Ovary (tissue), 9 donors: ENCODE data around the gene FHOD3. TPM values are rescaled to one million over a fixed set of nuclear protein-coding genes. Genes with fewer than 3 reads are reported as not detected.

Experiments used
- DNase-seq, 5 donors: peaks; one replicate each; pipeline ENCODE4 v3.0.0-alpha.2; 2019 to 2020
- H3K27ac ChIP-seq, 2 donors: fragments of 200-600 bp; one replicate each; pipeline versions ENCODE4 v1.5.1 to v1.8.0; 2019 to 2022
- H3K27me3 ChIP-seq: fragments of 200-600 bp; one replicate; pipeline ENCODE4 v1.8.0; 2022
- H3K36me3 ChIP-seq: fragments of 200-600 bp; sonication (generic); one replicate; pipeline ENCODE4 v1.5.1; 2019
- H3K4me1 ChIP-seq: one replicate; pipeline ENCODE4 v1.8.1; 2013; ENCODE audit warnings: mild to moderate bottlenecking, moderate library complexity; ENCODE audit not compliant: insufficient read depth
- H3K4me3 ChIP-seq: fragments of 200-600 bp; sonication (generic); one replicate; pipeline ENCODE4 v1.5.1; 2017
- H3K9me3 ChIP-seq, 2 donors: fragments of 200-600 bp in 1 of 2; sonication (generic) in 1 of 2; one replicate each; pipeline versions ENCODE4 v1.5.1 to v1.8.1; 2013 to 2019; ENCODE audit warnings: mild to moderate bottlenecking in 1 of 2, moderate library complexity in 1 of 2
- CTCF ChIP-seq, 3 donors: fragments of 450-650 bp in 2 of 3; fragments of 200-600 bp in 1 of 3; IDR thresholded peaks; one replicate each; pipeline versions ENCODE4 v1.5.1 to v1.8.0; 2016 to 2022; ENCODE audit warnings: antibody characterized with exemption in 3 of 3, mild to moderate bottlenecking in 1 of 3
- EP300 ChIP-seq: sonication (generic); formaldehyde crosslinking; IDR thresholded peaks from one replicate; pipeline ENCODE4 v1.6.1; 2017; ENCODE audit warnings: antibody characterized with exemption
- POLR2A ChIP-seq: fragments of 450-650 bp; IDR thresholded peaks from one replicate; pipeline ENCODE4 v1.6.1; 2017; ENCODE audit warnings: antibody characterized with exemption, mild to moderate bottlenecking, moderate library complexity
- WGBS, 3 donors: extraction: QIAGEN DNeasy Blood & Tissue Kit in 1 of 3; methylation state at CpG; one replicate each; pipeline versions ENCODE4 v1.1.5 to v1.1.7; 2013 to 2017; 5-methylcytosine and 5-hydroxymethylcytosine counted together
- intact Hi-C, 4 donors: fragments of 100-400 bp; cut with DNase I; formaldehyde crosslinking; loops; one replicate each; pipeline versions ENCODE4 v1.11.0 to v1.15.1; 2022 to 2023
- polyA plus RNA-seq, 2 donors: library from polyadenylated mRNA; stranded (reverse); fragments of 200-250 nt in 1 of 2; fragments of 350-450 nt in 1 of 2; fragmentation: Illumina TruSeq in 1 of 2; extraction: RNeasy Lipid Tissue Mini Kit (QIAGEN cat#74804) in 1 of 2; gene quantifications; one replicate each; pipeline ENCODE4 v1.2.3, GENCODE V29; 2013 to 2014
- total RNA-seq, 7 donors: library from RNA; depleted of rRNA in 2 of 7; stranded (reverse); fragments of >200 nt in 2 of 7; fragmentation: NEBNext Ultra II Directional in 3 of 7; extraction: Animal tissue kit (Norgen Biotek cat#: 25700) in 3 of 7; gene quantifications; one replicate each; pipeline versions ENCODE4 v1.1.0 to v1.2.4, GENCODE V29; 2016 to 2023
- donor health status: DM: no; HTN: no; CAD: no; lungs with moderate emphysema.
- donor health status: DM: no; HTN: no; CAD: no.
- donor health status: Bipolar disorder and iron deficiency.
- donor health status: DM: yes; HTN: yes; CAD: no.
- donor health status: DM: no; HTN: no; CAD: no.
- donor health status: DM: yes; HTN: yes; CAD: no.

FHOD3 gene
- total and polyA plus RNA-seq, 9 donors, result 3.5 to 62.5 (median 11.0) TPM

GRCh38 chr18:36298126-36298741 is 721 bp downstream of the FHOD3 start:
- Histone ChIP-seq H3K4me1 (no peaks in the 10 kb centered on the region), H3K4me3 (peak overlapping the region; percentile 47), H3K27ac (no peak overlapping the region), H3K36me3 (no peaks in the 10 kb centered on the region), H3K9me3 (no peaks in the 10 kb centered on the region), H3K27me3 (no peaks in the 10 kb centered on the region)
- 1 to 2% (median 1%) methylated on average over 17 to 67 of the region's 67 CpGs for WGBS, 3 donors
- no peak for TF ChIP-seq EP300
- TF ChIP-seq CTCF (IDR thresholded peaks at IDR 0.05), result no peak
- TF ChIP-seq POLR2A, result no peak
- intact Hi-C loops, result loop anchor here (5.0 to 10.0 kb wide), 7 partner anchors 147 to 517 kb away; no protein-coding TSS in a partner anchor
- peak in 4 of 5 donors; percentile 30 to 56 (median 46) for DNase-seq

DNA sequence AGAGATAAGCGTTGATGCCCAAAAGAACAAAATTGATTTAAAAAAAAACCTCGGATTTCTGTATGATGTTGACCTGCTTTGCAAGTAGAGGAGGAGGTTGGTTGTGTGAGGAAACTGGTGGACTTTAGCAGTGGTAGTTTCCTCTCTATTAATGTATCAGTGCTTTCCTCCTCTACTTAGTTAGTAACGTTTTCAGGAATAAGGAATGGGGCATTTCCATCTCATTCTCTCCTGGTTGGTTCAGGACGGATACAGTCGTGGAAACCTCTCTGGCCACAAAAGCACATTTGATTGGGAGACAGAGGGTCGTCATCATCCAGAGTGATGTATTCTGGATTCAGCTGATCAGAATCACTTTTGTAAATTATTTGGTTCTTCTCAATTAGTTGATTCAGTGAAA is 1.5 kb downstream of the FHOD3 start:
- H3K27ac ChIP-seq, result no peak overlapping the region
- no peaks in the 10 kb centered on the region for H3K9me3 ChIP-seq
- no peaks in the 10 kb centered on the region for H3K36me3 ChIP-seq
- H3K4me3 ChIP-seq, result no peak overlapping the region
- no peak for DNase-seq
- WGBS, 3 donors, result 78 to 89% (median 81%) methylated on average over 6 of the region's 6 CpGs
- no peaks in the 10 kb centered on the region for H3K4me1 ChIP-seq
- H3K27me3 ChIP-seq, result no peaks in the 10 kb centered on the region
- TF ChIP-seq POLR2A (no peak), CTCF (IDR thresholded peaks at IDR 0.05) (no peak), EP300 (no peak)
- intact Hi-C loops, result loop anchor here (5.0 to 10.0 kb wide), 7 partner anchors 146 to 516 kb away; no protein-coding TSS in a partner anchor

DNA sequence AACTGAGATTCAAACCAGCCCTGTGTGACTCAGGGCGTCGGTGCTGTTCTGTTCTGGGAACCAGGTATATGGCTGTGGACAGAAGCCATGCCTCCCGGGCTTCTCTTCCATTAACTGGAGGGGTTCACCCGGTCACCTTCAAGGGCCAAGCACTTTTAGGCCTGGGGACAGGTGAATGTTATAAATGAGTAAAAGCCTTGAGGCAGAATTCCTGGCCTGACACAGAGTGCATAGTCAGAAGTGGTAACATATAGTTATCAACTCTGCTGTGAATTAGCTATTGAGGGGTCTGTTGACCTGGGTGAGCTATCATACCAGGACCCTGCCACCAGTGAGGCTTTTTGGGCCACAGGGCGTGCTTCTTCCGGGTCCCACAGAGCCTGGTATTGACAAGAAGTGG is 2.7 kb downstream of the FHOD3 start:
- Histone ChIP-seq H3K4me3 (no peak overlapping the region), H3K27ac (no peak overlapping the region), H3K9me3 (no peaks in the 10 kb centered on the region), H3K27me3 (no peaks in the 10 kb centered on the region), H3K36me3 (no peaks in the 10 kb centered on the region), H3K4me1 (no peaks in the 10 kb centered on the region)
- intact Hi-C loops, result loop anchor here in 1 of 4 donors (10.0 kb wide), 1 partner anchor 55 kb away; no protein-coding TSS in a partner anchor
- WGBS, 3 donors, result 93 to 95% (median 93%) methylated on average over 6 of the region's 6 CpGs
- TF ChIP-seq POLR2A, result no peak
- no peak for TF ChIP-seq CTCF (IDR thresholded peaks at IDR 0.05)
- TF ChIP-seq EP300, result no peak
- no peak for DNase-seq

DNA sequence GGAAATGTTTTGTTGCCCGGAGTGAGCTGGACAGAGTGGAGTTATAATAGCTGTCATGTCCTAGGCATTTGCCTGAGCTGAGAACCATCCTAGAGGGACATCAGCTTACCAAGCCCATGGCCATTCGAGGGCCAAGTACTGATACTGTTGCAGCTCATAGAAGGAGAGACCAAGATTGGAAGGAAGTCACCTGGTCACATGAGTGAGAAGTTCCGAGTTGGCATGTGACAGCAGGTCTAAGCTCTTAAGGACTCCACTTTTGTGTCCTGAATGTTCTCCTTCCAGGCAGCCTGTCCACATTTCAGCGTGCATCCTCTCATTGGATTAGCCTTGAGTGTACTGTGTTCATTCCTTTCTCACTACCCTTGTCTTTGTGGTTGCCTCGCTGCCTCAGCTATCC is 4.4 kb downstream of the FHOD3 start:
- intact Hi-C loops, result loop anchor here in 1 of 4 donors (10.0 kb wide), 1 partner anchor 53 kb away; no protein-coding TSS in a partner anchor
- Histone ChIP-seq H3K27me3 (no peaks in the 10 kb centered on the region), H3K4me1 (no peaks in the 10 kb centered on the region), H3K4me3 (no peak overlapping the region), H3K9me3 (no peaks in the 10 kb centered on the region), H3K27ac (no peak overlapping the region), H3K36me3 (no peaks in the 10 kb centered on the region)
- no peak for TF ChIP-seq EP300
- no peak for TF ChIP-seq CTCF (IDR thresholded peaks at IDR 0.05)
- TF ChIP-seq POLR2A, result no peak
- DNase-seq, result no peak
- WGBS, 3 donors, result 93 to 97% (median 94%) methylated on average over 5 of the region's 5 CpGs
